HCT116 (cell line): ENCODE results near the gene CAMK2A. TPM values are rescaled to one million over a fixed set of nuclear protein-coding genes. Genes with fewer than 3 reads are reported as not detected.

ENCODE experiments used
- ATAC-seq: fragments of 200-7000 bp; cut with Tn5 transposase; 2 replicates; pipeline ENCODE4 v1.9.1; 2020; ENCODE audit warnings: mild to moderate bottlenecking, moderate library complexity
- BruUV-seq: library from RNA; stranded (reverse); fragments of 400-500 nt; replicated peaks from 2 replicates; lab custom pipeline; 2021; lab: Mats Ljungman, UMichigan
- CTCF ChIA-PET: fragments of 300-600 bp; sonication (Branson Sonifier 250); formaldehyde crosslinking; loops from one replicate; lab custom pipeline; 2021; ENCODE audit warnings: antibody characterized with exemption; lab: Charles Lee
- POLR2A ChIA-PET: fragments of 300-600, 350-600 bp; sonication (Branson Sonifier 250); formaldehyde crosslinking; loops from one replicate; lab custom pipeline; 2021; ENCODE audit warnings: antibody characterized with exemption; lab: Charles Lee
- RAD21 ChIA-PET, 2 experiments: fragments of 300-600 bp; sonication (Branson Sonifier 250); formaldehyde crosslinking; loops; one replicate each; lab custom pipeline; 2023; ENCODE audit warnings: low total read pairs in 2 of 2; ENCODE audit not compliant: uncharacterized antibody in 2 of 2, unreplicated experiment in 2 of 2, low non-redundant PET in 1 of 2; lab: Charles Lee
- DNase-seq: peaks from one replicate; pipeline ENCODE4 v3.0.0-alpha.2; 2010; ENCODE audit warnings: low read depth, low spot score
- H2AFZ ChIP-seq: fragments of 200-600 bp; shearing (Covaris generic), sonication (generic); 2 replicates; pipeline ENCODE4 v1.6.1; 2017; ENCODE audit warnings: low read depth, mixed run types, mixed read lengths, antibody characterized with exemption, low read length; ENCODE audit not compliant: poor library complexity, severe bottlenecking
- H3K27ac ChIP-seq: 2 replicates; pipeline ENCODE4 v1.5.1; 2012; ENCODE audit warnings: low read depth, low read length
- H3K27me3 ChIP-seq: fragments of 200-600 bp; sonication (generic); 2 replicates; pipeline ENCODE4 v1.6.1; 2016; ENCODE audit warnings: mixed run types, low read length, mixed read lengths; ENCODE audit not compliant: insufficient read depth
- H3K36me3 ChIP-seq, 2 experiments: fragments of 200-500 bp in 1 of 2; fragments of 200-600 bp in 1 of 2; sonication (Bioruptor generic) in 1 of 2; sonication (generic) in 1 of 2; 2 replicates each; pipeline versions ENCODE4 v1.5.1 to v1.6.1; 2014 to 2016; ENCODE audit warnings: low read length in 2 of 2, inconsistent platforms in 1 of 2, mixed read lengths in 1 of 2, mixed run types in 1 of 2; ENCODE audit not compliant: insufficient read depth in 2 of 2, control insufficient read depth in 1 of 2
- H3K4me1 ChIP-seq, 2 experiments: fragments of 200-600 bp in 1 of 2; sonication (generic) in 1 of 2; 2 replicates each; pipeline versions ENCODE4 v1.5.1 to v1.6.1; 2012 to 2017; ENCODE audit warnings: low read length in 2 of 2, inconsistent platforms in 1 of 2, mild to moderate bottlenecking in 1 of 2, mixed read lengths in 1 of 2, mixed run types in 1 of 2, moderate library complexity in 1 of 2; ENCODE audit not compliant: insufficient read depth in 2 of 2, control insufficient read depth in 1 of 2
- H3K4me2 ChIP-seq: fragments of 200-600 bp; sonication (generic); 2 replicates; pipeline ENCODE4 v1.6.1; 2017; ENCODE audit warnings: mixed run types, low read length, mixed read lengths
- H3K4me3 ChIP-seq, 2 experiments: fragments of 200-600 bp in 1 of 2; sonication (generic) in 1 of 2; replicated peaks in 1 of 2; 2 replicates each; pipeline ENCODE4 v1.5.1; 2011 to 2016; ENCODE audit warnings: low read length in 2 of 2, control low read depth in 1 of 2, low read depth in 1 of 2, mild to moderate bottlenecking in 1 of 2, mixed read lengths in 1 of 2, mixed run types in 1 of 2
- H3K79me2 ChIP-seq: fragments of 200-600 bp; sonication (generic); 2 replicates; pipeline ENCODE4 v1.6.1; 2017; ENCODE audit warnings: mild to moderate bottlenecking, mixed run types, low read length, moderate library complexity, mixed read lengths; ENCODE audit not compliant: insufficient read depth
- H3K9ac ChIP-seq: fragments of 200-600 bp; sonication (generic); 2 replicates; pipeline ENCODE4 v1.6.1; 2016; ENCODE audit warnings: low read length, mixed read lengths
- H3K9me2 ChIP-seq: fragments of 200-600 bp; sonication (generic), shearing (Covaris generic); 2 replicates; pipeline ENCODE4 v1.6.1; 2017; ENCODE audit warnings: mixed run types, mild to moderate bottlenecking, moderate library complexity; ENCODE audit not compliant: insufficient read depth
- H3K9me3 ChIP-seq, 2 experiments: fragments of 200-500 bp in 1 of 2; fragments of 200-600 bp in 1 of 2; sonication (Bioruptor generic) in 1 of 2; sonication (generic) in 1 of 2; 2 replicates each; pipeline ENCODE4 v1.6.1; 2014 to 2017; ENCODE audit warnings: low read length in 2 of 2, mixed read lengths in 2 of 2, inconsistent platforms in 1 of 2, low read depth in 1 of 2, mild to moderate bottlenecking in 1 of 2, mixed run types in 1 of 2, moderate library complexity in 1 of 2; ENCODE audit not compliant: control insufficient read depth in 1 of 2, insufficient read depth in 1 of 2
- H4K20me1 ChIP-seq: fragments of 200-600 bp; sonication (generic), shearing (Covaris generic); 2 replicates; pipeline ENCODE4 v1.6.1; 2017; ENCODE audit warnings: mixed run types, mild to moderate bottlenecking, moderate library complexity; ENCODE audit not compliant: insufficient read depth
- FOSL1 ChIP-seq: IDR thresholded peaks from 2 replicates; pipeline ENCODE4 v1.6.1; 2012; ENCODE audit warnings: low read depth
- JUND ChIP-seq: IDR thresholded peaks from 2 replicates; pipeline ENCODE4 v1.6.1; 2012
- TCF7L2 ChIP-seq: IDR thresholded peaks from 2 replicates; pipeline ENCODE4 v1.7.0; 2011; ENCODE audit warnings: borderline replicate concordance, inconsistent platforms; ENCODE audit not compliant: insufficient read depth, insufficient read length; ENCODE audit errors: extremely low read depth
- ZFX ChIP-seq: fragments of 450-650 bp; IDR thresholded peaks from 2 replicates; pipeline ENCODE4 v1.6.1; 2017
- intact Hi-C: fragments of 100-400 bp; cut with micrococcal nuclease; formaldehyde crosslinking; loops from 2 replicates; pipeline ENCODE4 v1.10.0; 2022
- total RNA-seq: library from RNA; stranded (reverse); gene quantifications from one replicate; pipeline ENCODE4 v1.2.1, GENCODE V29; 2021; ENCODE audit not compliant: unreplicated experiment
- TF ChIP-seq, protein P1 (sequence below): IDR thresholded peaks from 2 replicates; pipeline ENCODE4 v1.6.1; 2012; ENCODE audit warnings: low read depth

CAMK2A gene
- total RNA-seq, 1 experiment from 2014 or later = not detected

DNA sequence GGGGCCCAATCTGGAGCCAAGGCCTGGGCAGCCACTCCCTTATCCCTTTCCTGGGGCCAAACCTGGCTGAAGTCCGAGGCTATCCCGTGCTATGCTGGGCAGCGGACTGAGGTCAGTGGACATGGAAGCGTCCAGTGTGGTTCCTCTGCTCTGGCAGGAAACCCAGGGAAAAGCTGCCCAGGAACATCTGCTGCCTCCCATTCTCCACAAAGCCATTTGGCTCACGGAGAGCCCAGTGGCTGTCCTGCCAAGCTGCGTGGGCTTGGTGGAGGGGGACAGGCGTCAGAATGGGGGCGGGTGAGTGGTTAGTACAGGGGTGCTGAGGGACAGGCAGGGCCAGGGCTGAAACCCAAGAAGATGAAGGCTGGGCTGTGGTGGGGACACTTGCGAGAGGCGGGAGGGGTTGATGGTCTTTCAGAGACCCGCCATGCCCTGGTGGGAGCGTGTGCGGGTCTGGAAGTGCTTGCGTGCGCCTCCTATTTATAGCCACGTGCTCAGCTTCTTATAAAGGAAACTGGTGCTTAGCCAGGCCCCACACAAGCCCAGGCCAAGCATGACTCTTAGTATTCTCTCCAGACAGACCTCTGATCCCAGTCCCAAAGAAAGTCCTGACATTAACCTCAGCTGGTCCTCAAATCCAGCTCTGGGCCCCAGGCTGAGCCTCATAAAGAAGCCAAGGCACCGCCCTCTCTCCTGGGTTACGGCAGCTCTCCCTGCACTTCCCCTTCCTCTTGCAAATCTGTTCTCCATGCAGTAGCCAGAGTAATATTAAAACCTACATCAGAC is 109.1 kb downstream of the CAMK2A start:
- no peak overlapping the region for H3K27ac ChIP-seq
- H3K4me2 ChIP-seq = no peak overlapping the region
- H4K20me1 ChIP-seq = no peaks in the 10 kb centered on the region
- DNase-seq (no peak), ATAC-seq (no peak)
- H3K9me3 ChIP-seq = no peaks in the 10 kb centered on the region
- no peak overlapping the region for H3K9ac ChIP-seq
- no peak overlapping the region for H3K4me3 ChIP-seq
- H3K27me3 ChIP-seq = no peaks in the 10 kb centered on the region
- intact Hi-C loops = no loop called here
- H3K79me2 ChIP-seq = no peaks in the 10 kb centered on the region
- no peak overlapping the region for H2AFZ ChIP-seq
- H3K4me1 ChIP-seq = no peaks in the 10 kb centered on the region
- BruUV-seq = no TSS peak
- CTCF ChIA-PET = no interaction called here
- TF ChIP-seq ZFX (no peak), TCF7L2 (no peak), JUND (no peak), FOSL1 (no peak)
- TF ChIP-seq, protein P1, sequence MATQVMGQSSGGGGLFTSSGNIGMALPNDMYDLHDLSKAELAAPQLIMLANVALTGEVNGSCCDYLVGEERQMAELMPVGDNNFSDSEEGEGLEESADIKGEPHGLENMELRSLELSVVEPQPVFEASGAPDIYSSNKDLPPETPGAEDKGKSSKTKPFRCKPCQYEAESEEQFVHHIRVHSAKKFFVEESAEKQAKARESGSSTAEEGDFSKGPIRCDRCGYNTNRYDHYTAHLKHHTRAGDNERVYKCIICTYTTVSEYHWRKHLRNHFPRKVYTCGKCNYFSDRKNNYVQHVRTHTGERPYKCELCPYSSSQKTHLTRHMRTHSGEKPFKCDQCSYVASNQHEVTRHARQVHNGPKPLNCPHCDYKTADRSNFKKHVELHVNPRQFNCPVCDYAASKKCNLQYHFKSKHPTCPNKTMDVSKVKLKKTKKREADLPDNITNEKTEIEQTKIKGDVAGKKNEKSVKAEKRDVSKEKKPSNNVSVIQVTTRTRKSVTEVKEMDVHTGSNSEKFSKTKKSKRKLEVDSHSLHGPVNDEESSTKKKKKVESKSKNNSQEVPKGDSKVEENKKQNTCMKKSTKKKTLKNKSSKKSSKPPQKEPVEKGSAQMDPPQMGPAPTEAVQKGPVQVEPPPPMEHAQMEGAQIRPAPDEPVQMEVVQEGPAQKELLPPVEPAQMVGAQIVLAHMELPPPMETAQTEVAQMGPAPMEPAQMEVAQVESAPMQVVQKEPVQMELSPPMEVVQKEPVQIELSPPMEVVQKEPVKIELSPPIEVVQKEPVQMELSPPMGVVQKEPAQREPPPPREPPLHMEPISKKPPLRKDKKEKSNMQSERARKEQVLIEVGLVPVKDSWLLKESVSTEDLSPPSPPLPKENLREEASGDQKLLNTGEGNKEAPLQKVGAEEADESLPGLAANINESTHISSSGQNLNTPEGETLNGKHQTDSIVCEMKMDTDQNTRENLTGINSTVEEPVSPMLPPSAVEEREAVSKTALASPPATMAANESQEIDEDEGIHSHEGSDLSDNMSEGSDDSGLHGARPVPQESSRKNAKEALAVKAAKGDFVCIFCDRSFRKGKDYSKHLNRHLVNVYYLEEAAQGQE = no peak
- H3K36me3 ChIP-seq = no peaks in the 10 kb centered on the region
- no peaks in the 10 kb centered on the region for H3K9me2 ChIP-seq
- POLR2A ChIA-PET = no interaction called here
- RAD21 ChIA-PET = no interaction called here
